A549 (cell line): ENCODE measurements around the gene ZNF385B.

Experiments used
- BHLHE40 ChIP-seq: IDR thresholded peaks from 2 replicates; pipeline ENCODE4 v1.6.1; 2012; ENCODE audit warnings: low read depth, low read length, inconsistent platforms
- CBX2 ChIP-seq: fragments of 200-600 bp; sonication (generic); IDR thresholded peaks from 2 replicates; pipeline ENCODE4 v1.6.1; 2016; ENCODE audit warnings: low read depth, mild to moderate bottlenecking, borderline replicate concordance
- EP300 ChIP-seq, 2 experiments: fragments of >200 bp; sonication (Bioruptor Twin); formaldehyde crosslinking; IDR thresholded peaks; 2 replicates in 1 of 2; 3 replicates in 1 of 2; pipeline ENCODE4 v1.6.1; 2016 to 2017
- JUN ChIP-seq, 2 experiments: fragments of >200 bp; sonication (Bioruptor Twin); formaldehyde crosslinking; IDR thresholded peaks; 2 replicates in 1 of 2; 3 replicates in 1 of 2; pipeline ENCODE4 v1.6.1; 2016 to 2017
- POLR2A ChIP-seq: IDR thresholded peaks from 2 replicates; pipeline ENCODE4 v1.6.1; 2012; ENCODE audit warnings: mild to moderate bottlenecking, low read length
- USF2 ChIP-seq: fragments of 450-650 bp; IDR thresholded peaks from 2 replicates; pipeline ENCODE4 v1.6.1; 2014; ENCODE audit warnings: antibody characterized with exemption
- TF ChIP-seq, protein P1 (sequence below): fragments of >200 bp; sonication (Bioruptor Twin); formaldehyde crosslinking; IDR thresholded peaks from 3 replicates; pipeline ENCODE4 v1.5.1; 2016

DNA sequence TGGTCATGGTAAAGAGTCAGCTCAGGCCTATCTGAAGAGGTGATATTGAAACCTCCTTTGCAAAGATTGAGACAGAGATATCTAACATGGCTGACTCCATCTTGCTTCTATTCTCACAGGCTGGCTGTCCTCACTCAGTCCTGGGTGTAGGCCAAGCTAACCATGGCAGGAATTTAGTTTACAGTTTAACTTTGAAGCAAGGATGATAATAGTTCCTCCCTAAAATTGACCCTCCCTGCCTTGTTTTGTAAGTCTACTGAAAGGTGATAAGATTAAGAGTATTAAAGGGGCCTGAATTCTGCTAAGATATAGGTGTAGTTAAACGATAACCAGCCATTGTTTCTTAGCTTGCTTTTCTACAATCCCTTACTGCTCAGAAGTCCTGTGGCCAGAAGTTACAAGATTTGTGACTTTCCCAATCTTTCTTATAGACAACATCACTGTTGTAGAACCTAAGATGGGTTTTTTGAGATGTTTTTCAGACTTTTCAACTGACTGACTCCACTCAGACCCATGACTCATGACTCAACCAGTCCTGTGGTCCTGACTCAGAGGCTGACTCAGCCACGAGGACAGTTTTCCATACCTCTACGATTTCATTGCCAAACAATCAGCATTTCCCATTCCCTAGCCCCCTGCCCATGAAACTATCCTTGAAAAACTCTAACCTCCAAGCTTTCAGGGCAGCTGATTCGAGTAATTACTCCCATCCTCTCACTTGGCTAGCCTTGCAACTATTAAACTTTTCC is 401.1 kb downstream of the ZNF385B start:
- TF ChIP-seq USF2: no peak
- TF ChIP-seq, protein P1, sequence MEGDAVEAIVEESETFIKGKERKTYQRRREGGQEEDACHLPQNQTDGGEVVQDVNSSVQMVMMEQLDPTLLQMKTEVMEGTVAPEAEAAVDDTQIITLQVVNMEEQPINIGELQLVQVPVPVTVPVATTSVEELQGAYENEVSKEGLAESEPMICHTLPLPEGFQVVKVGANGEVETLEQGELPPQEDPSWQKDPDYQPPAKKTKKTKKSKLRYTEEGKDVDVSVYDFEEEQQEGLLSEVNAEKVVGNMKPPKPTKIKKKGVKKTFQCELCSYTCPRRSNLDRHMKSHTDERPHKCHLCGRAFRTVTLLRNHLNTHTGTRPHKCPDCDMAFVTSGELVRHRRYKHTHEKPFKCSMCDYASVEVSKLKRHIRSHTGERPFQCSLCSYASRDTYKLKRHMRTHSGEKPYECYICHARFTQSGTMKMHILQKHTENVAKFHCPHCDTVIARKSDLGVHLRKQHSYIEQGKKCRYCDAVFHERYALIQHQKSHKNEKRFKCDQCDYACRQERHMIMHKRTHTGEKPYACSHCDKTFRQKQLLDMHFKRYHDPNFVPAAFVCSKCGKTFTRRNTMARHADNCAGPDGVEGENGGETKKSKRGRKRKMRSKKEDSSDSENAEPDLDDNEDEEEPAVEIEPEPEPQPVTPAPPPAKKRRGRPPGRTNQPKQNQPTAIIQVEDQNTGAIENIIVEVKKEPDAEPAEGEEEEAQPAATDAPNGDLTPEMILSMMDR: no peak
- no peak for TF ChIP-seq JUN (IDR thresholded peaks at IDR 0.05)
- TF ChIP-seq BHLHE40: no peak
- no peak for TF ChIP-seq EP300 (IDR thresholded peaks at IDR 0.05)
- TF ChIP-seq CBX2: no peak
- TF ChIP-seq POLR2A: no peak
